H1 (cell line): Measurements from ENCODE around the gene BPGM. TPM values are rescaled to one million over a fixed set of nuclear protein-coding genes. Genes with fewer than 3 reads are reported as not detected.
A peak's percentile ranks its signal among the peaks of the same experiment; 100 is the strongest.

Experiments
- CTCF ChIA-PET: fragments of 300-600 bp; sonication (Branson Sonifier 250); formaldehyde crosslinking; loops from one replicate; lab custom pipeline; 2021; ENCODE audit not compliant: partially characterized antibody; lab: Charles Lee
- POLR2A ChIA-PET: fragments of 300-600 bp; sonication (Branson Sonifier 250); formaldehyde crosslinking; loops from one replicate; lab custom pipeline; 2021; ENCODE audit warnings: inconsistent platforms; ENCODE audit not compliant: partially characterized antibody; lab: Charles Lee
- DNase-seq, 2 experiments: peaks; one replicate each; pipeline versions ENCODE4 v3.0.0 to v3.0.0-alpha.2; 2010 to 2022; ENCODE audit warnings: low spot score in 2 of 2, low read depth in 1 of 2, mixed read lengths in 1 of 2
- FAIRE-seq: peaks from 2 replicates; lab custom pipeline; 2011; peaks lifted over from hg19 to GRCh38; lab: Jason Lieb, UNC
- H2AFZ ChIP-seq: 2 replicates; pipeline ENCODE4 v1.8.1; 2012; ENCODE audit warnings: low read length, inconsistent platforms
- H2AK5ac ChIP-seq: 2 replicates; pipeline ENCODE4 v1.6.1; 2013; ENCODE audit warnings: low read depth, low read length
- H2BK120ac ChIP-seq: replicated peaks from 2 replicates; pipeline ENCODE3; 2013; ENCODE audit warnings: low read depth, low read length, inconsistent platforms
- H2BK12ac ChIP-seq: 2 replicates; pipeline ENCODE4 v1.6.1; 2013; ENCODE audit warnings: low read depth, low read length
- H2BK15ac ChIP-seq: 2 replicates; pipeline ENCODE4 v1.6.1; 2013; ENCODE audit warnings: low read length
- H2BK20ac ChIP-seq: 2 replicates; pipeline ENCODE4 v1.6.1; 2013; ENCODE audit warnings: low read length
- H2BK5ac ChIP-seq: 2 replicates; pipeline ENCODE4 v1.6.1; 2013; ENCODE audit warnings: low read depth, low read length
- H3K14ac ChIP-seq: 2 replicates; pipeline ENCODE4 v1.6.1; 2013; ENCODE audit warnings: inconsistent platforms; ENCODE audit not compliant: insufficient read length
- H3K18ac ChIP-seq: 2 replicates; pipeline ENCODE4 v1.6.1; 2013; ENCODE audit warnings: low read length; ENCODE audit errors: extremely low read depth
- H3K23ac ChIP-seq: 2 replicates; pipeline ENCODE4 v1.6.1; 2013; ENCODE audit warnings: inconsistent platforms; ENCODE audit not compliant: insufficient read length
- H3K23me2 ChIP-seq: 2 replicates; pipeline ENCODE4 v1.6.1; 2013; ENCODE audit warnings: low read depth, low read length
- H3K27ac ChIP-seq: 2 replicates; pipeline ENCODE4 v1.6.1; 2011; ENCODE audit warnings: low read depth, low read length, inconsistent platforms
- H3K27me3 ChIP-seq, 4 experiments: replicated peaks in 1 of 4; 1 replicate in 1 of 4; 2 replicates in 3 of 4; pipeline versions ENCODE4 v1.6.1 to v1.8.1; 2011 to 2013; ENCODE audit warnings: low read length in 3 of 4, mild to moderate bottlenecking in 3 of 4, inconsistent platforms in 2 of 4, mixed read lengths in 2 of 4, moderate library complexity in 1 of 4; ENCODE audit not compliant: control insufficient read depth in 3 of 4, insufficient read depth in 3 of 4; ENCODE audit errors: extremely low read depth in 1 of 4
- H3K36me3 ChIP-seq, 4 experiments: 2 replicates each; pipeline versions ENCODE4 v1.6.1 to v1.8.1; 2011 to 2013; ENCODE audit warnings: mild to moderate bottlenecking in 4 of 4, low read length in 3 of 4, moderate library complexity in 2 of 4, control low read depth in 1 of 4, inconsistent platforms in 1 of 4; ENCODE audit not compliant: insufficient read depth in 4 of 4, control insufficient read depth in 2 of 4
- H3K4ac ChIP-seq: replicated peaks from 2 replicates; pipeline ENCODE3; 2013; ENCODE audit warnings: low read length, low read depth, mixed read lengths, inconsistent platforms; ENCODE audit not compliant: insufficient read length
- H3K4me1 ChIP-seq, 4 experiments: replicated peaks in 1 of 4; 1 replicate in 1 of 4; 2 replicates in 3 of 4; pipeline versions ENCODE4 v1.6.1 to v1.8.1; 2011 to 2013; ENCODE audit warnings: low read length in 3 of 4, inconsistent platforms in 2 of 4, mixed read lengths in 1 of 4; ENCODE audit not compliant: insufficient read depth in 4 of 4, control insufficient read depth in 3 of 4
- H3K4me2 ChIP-seq, 2 experiments: 2 replicates each; pipeline versions ENCODE4 v1.6.1 to v1.8.1; 2011 to 2013; ENCODE audit warnings: low read depth in 2 of 2, low read length in 2 of 2, control low read depth in 1 of 2, inconsistent platforms in 1 of 2, mild to moderate bottlenecking in 1 of 2; ENCODE audit not compliant: insufficient read depth in 1 of 2
- H3K4me3 ChIP-seq, 4 experiments: fragments of 200-600, 300-600 bp in 1 of 4; sonication (generic), shearing (Covaris generic), sonication (Bioruptor Twin) in 1 of 4; 2 replicates each; pipeline versions ENCODE4 v1.5.1 to v1.8.1; 2011 to 2016; ENCODE audit warnings: low read length in 4 of 4, low read depth in 3 of 4, control low read depth in 2 of 4, inconsistent platforms in 2 of 4, mild to moderate bottlenecking in 2 of 4, mixed read lengths in 1 of 4, moderate library complexity in 1 of 4; ENCODE audit not compliant: insufficient read depth in 2 of 4; ENCODE audit errors: extremely low read depth in 1 of 4
- H3K56ac ChIP-seq: replicated peaks from 2 replicates; pipeline ENCODE3; 2013; ENCODE audit warnings: low read depth, mild to moderate bottlenecking, mixed read lengths, low read length, inconsistent platforms; ENCODE audit not compliant: insufficient read length
- H3K79me1 ChIP-seq: 2 replicates; pipeline ENCODE4 v1.6.1; 2013; ENCODE audit warnings: low read depth, low read length, control low read depth
- H3K79me2 ChIP-seq, 2 experiments: 2 replicates each; pipeline versions ENCODE4 v1.6.1 to v1.8.1; 2012 to 2013; ENCODE audit warnings: low read length in 2 of 2, mild to moderate bottlenecking in 2 of 2, inconsistent platforms in 1 of 2; ENCODE audit not compliant: insufficient read depth in 2 of 2, control insufficient read depth in 1 of 2
- H3K9ac ChIP-seq, 4 experiments: replicated peaks in 1 of 4; 1 replicate in 1 of 4; 2 replicates in 3 of 4; pipeline versions ENCODE4 v1.6.1 to v1.8.1; 2011 to 2013; ENCODE audit warnings: low read depth in 3 of 4, low read length in 3 of 4, control low read depth in 2 of 4, mild to moderate bottlenecking in 2 of 4, moderate library complexity in 2 of 4, inconsistent platforms in 1 of 4; ENCODE audit errors: extremely low read depth in 1 of 4
- H3K9me3 ChIP-seq, 2 experiments: 2 replicates each; pipeline versions ENCODE4 v1.6.1 to v1.8.1; 2012 to 2013; ENCODE audit warnings: mild to moderate bottlenecking in 2 of 2, moderate library complexity in 2 of 2, control low read depth in 1 of 2, inconsistent platforms in 1 of 2, low read depth in 1 of 2, low read length in 1 of 2, mixed read lengths in 1 of 2; ENCODE audit not compliant: insufficient read depth in 2 of 2
- H4K20me1 ChIP-seq, 2 experiments: replicated peaks in 1 of 2; 2 replicates each; pipeline versions ENCODE3 to v1.8.1; 2011 to 2013; ENCODE audit warnings: inconsistent platforms in 2 of 2, low read length in 2 of 2, mild to moderate bottlenecking in 1 of 2; ENCODE audit not compliant: insufficient read depth in 2 of 2, control insufficient read depth in 1 of 2
- H4K5ac ChIP-seq: 2 replicates; pipeline ENCODE4 v1.6.1; 2013; ENCODE audit warnings: low read length, low read depth, mixed read lengths, inconsistent platforms; ENCODE audit not compliant: insufficient read length
- H4K8ac ChIP-seq: 2 replicates; pipeline ENCODE4 v1.8.0; 2013; ENCODE audit warnings: mild to moderate bottlenecking, moderate library complexity, low read length, inconsistent platforms; ENCODE audit not compliant: insufficient read depth; ENCODE audit errors: extremely low read depth
- H4K91ac ChIP-seq: replicated peaks from 2 replicates; pipeline ENCODE3; 2013; ENCODE audit warnings: low read length, mixed read lengths, inconsistent platforms; ENCODE audit not compliant: insufficient read length
- CTBP2 ChIP-seq: IDR thresholded peaks from 2 replicates; pipeline ENCODE4 v1.7.0; 2011; ENCODE audit warnings: borderline replicate concordance, mild to moderate bottlenecking, moderate library complexity, mixed read lengths, low read length; ENCODE audit not compliant: insufficient read depth, insufficient read length
- KDM1A ChIP-seq: fragments of 200-600, 300-600 bp; sonication (generic); IDR thresholded peaks from 2 replicates; pipeline ENCODE4 v1.7.1; 2016; ENCODE audit warnings: mild to moderate bottlenecking, low read length, borderline replicate concordance
- POLR2A ChIP-seq, 2 experiments: IDR thresholded peaks; 1 replicate in 1 of 2; 2 replicates in 1 of 2; pipeline ENCODE4 v1.6.1; 2011; ENCODE audit warnings: low read depth in 2 of 2, low read length in 2 of 2, mild to moderate bottlenecking in 2 of 2; ENCODE audit errors: control extremely low read depth in 1 of 2
- RAD21 ChIP-seq, 2 experiments: IDR thresholded peaks in 1 of 2; conservative IDR thresholded peaks in 1 of 2; 2 replicates each; pipeline ENCODE4 v1.6.1; 2011; ENCODE audit warnings: low read depth in 2 of 2, low read length in 2 of 2, improper control_type of control experiment in 1 of 2, inconsistent platforms in 1 of 2, mild to moderate bottlenecking in 1 of 2, moderate library complexity in 1 of 2
- WGBS, 2 experiments: shearing (Covaris generic) in 1 of 2; methylation state at CpG; one replicate each; pipeline versions ENCODE4 v1.1.6 to v1.1.7; 2013 to 2015; ENCODE audit warnings: low lambda C conversion rate in 2 of 2, mixed read lengths in 2 of 2, inconsistent platforms in 1 of 2, low coverage in 1 of 2, missing lambda C conversion rate in 1 of 2; ENCODE audit not compliant: insufficient replicate concordance in 2 of 2, insufficient coverage in 1 of 2, insufficient read length in 1 of 2; ENCODE audit errors: extremely low coverage in 1 of 2, missing lambda C conversion rate in 1 of 2; 5-methylcytosine and 5-hydroxymethylcytosine counted together
- polyA plus RNA-seq, 7 experiments: library from polyadenylated mRNA; depleted of rRNA in 3 of 7; stranded (reverse) in 5 of 7; unstranded in 2 of 7; fragments of >200 nt in 5 of 7; fragments of 200-250 nt in 2 of 7; gene quantifications; 1 replicate in 5 of 7; 2 replicates in 1 of 7; 4 replicates in 1 of 7; pipeline versions ENCODE4 v1.2.1 to v1.2.3, GENCODE V29; 2011 to 2013; ENCODE audit warnings: missing spikeins in 2 of 7, mixed read lengths in 2 of 7
- total RNA-seq: library from RNA; stranded (reverse); fragmentation: NEBNext Ultra II Directional; extraction: Animal tissue kit (Norgen Biotek cat#: 25700); gene quantifications from 2 replicates; pipeline ENCODE4 v1.2.1, GENCODE V29; 2021

BPGM gene
- total and polyA plus RNA-seq, 2 of the 8 experiments (the other 6 are each of a cell fraction or from before 2014, with no cell fraction given), result 9.7 to 15.3 TPM

DNA sequence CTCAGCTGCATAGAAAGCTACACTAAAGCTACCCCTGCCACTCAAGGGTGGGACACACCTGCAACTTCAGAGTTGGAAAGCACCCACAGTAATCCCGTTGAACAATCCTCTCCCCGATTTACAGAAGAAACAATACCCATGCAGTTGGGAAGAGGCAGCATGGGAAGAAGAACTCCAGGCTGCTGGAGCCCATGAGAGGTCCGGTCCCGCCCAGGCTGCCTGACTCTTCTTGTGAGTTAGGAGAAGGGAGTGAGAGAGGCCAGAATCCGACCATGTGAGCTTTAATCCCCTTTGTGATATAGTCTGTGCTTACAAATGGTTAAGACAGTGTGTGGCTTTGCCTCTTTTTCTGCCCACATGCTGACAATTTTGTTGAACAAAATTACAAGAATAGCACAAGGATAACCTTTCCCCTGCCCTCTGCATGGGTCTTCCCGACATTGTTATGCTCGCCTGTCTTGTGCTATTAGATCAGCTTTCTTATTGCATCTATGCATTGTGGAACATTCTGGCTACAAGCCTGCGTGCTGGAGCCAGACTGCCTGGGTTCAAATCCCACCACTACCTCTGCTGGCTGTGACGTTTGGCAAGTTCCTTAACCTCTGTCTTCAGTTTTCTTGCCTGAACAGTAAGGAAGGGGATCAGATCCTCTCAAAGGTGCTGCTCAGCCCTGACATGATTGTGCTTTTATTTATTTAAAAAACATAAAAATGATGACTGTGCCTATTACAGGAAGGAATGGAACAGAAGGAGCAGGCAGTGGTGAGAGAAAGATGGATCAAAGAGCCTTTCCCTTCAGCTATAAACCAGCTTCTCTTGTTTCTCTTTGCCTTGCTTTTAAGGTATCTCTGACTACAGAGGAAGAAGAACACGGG is 56.0 kb downstream of the BPGM start:
- no peak overlapping the region for H3K18ac ChIP-seq
- H3K4me2 ChIP-seq, result no peak overlapping the region
- H3K23ac ChIP-seq, result no peak overlapping the region
- no peak overlapping the region for H4K91ac ChIP-seq
- H3K14ac ChIP-seq, result no peak overlapping the region
- H3K79me2 ChIP-seq, result no peaks in the 10 kb centered on the region
- no peak overlapping the region for H3K27ac ChIP-seq
- H2BK5ac ChIP-seq, result no peak overlapping the region
- H2BK20ac ChIP-seq, result no peak overlapping the region
- no peaks in the 10 kb centered on the region for H3K27me3 ChIP-seq
- H4K8ac ChIP-seq, result no peak overlapping the region
- no peak overlapping the region for H2AK5ac ChIP-seq
- TF ChIP-seq KDM1A, result no peak
- no peak for TF ChIP-seq POLR2A (IDR thresholded peaks at IDR 0.05; ENCODE audit: control extremely low read depth in 1 of 2, low read depth in 2 of 2, low read length in 2 of 2)
- no peak for TF ChIP-seq CTBP2
- TF ChIP-seq RAD21 (IDR thresholded peaks at IDR 0.05 in 1 of 2, conservative IDR thresholded peaks at IDR 0.05 in 1 of 2; ENCODE audit: low read depth in 2 of 2, low read length in 2 of 2), result no peak
- WGBS, 2 experiments, result 91% methylated on average over 10 of the region's 10 CpGs; no CpG with 5 or more reads in 1 of the 2 experiments
- H2BK120ac ChIP-seq, result no peak overlapping the region
- no peak overlapping the region for H3K9ac ChIP-seq
- H3K4ac ChIP-seq, result no peak overlapping the region
- POLR2A ChIA-PET, result interaction anchor here (1.0 to 3.8 kb wide), 3 partner anchors 16 to 110 kb away, joined by 5 to 10 read pairs (median 5); partner anchors contain the start of gene BPGM
- 0 out of 2 replicates have a peak overlapping the region, but pooled peaks have one; percentile 73 for H2BK15ac ChIP-seq
- no peaks in the 10 kb centered on the region for H3K23me2 ChIP-seq
- H3K56ac ChIP-seq, result no peak overlapping the region
- H3K79me1 ChIP-seq, result no peaks in the 10 kb centered on the region
- no peak overlapping the region for H2AFZ ChIP-seq
- no peaks in the 10 kb centered on the region for H3K36me3 ChIP-seq
- H3K4me3 ChIP-seq, result no peak overlapping the region
- H4K20me1 ChIP-seq, result no peaks in the 10 kb centered on the region
- no peaks in the 10 kb centered on the region for H3K9me3 ChIP-seq
- CTCF ChIA-PET, result interaction anchor here (0.6 to 6.8 kb wide), 24 partner anchors 8 to 270 kb away, joined by 3 to 82 read pairs (median 6); partner anchors contain the start of gene BPGM
- no peak for DNase-seq
- no peak for FAIRE-seq
- H4K5ac ChIP-seq, result no peak overlapping the region
- H2BK12ac ChIP-seq, result no peak overlapping the region
- peaks cover 0 to 7% (median 4%) of the 10 kb centered on the region in 4 experiments; a peak in 3 of 7 replicates for H3K4me1 ChIP-seq
